ENCODE results near the gene FOLR1.
"Not testable (repeated sequence)": the region's sequence is repeated elsewhere in the genome, so short reads cannot be mapped to it uniquely, and the experiment has no call there.

Gene FOLR1

DNA sequence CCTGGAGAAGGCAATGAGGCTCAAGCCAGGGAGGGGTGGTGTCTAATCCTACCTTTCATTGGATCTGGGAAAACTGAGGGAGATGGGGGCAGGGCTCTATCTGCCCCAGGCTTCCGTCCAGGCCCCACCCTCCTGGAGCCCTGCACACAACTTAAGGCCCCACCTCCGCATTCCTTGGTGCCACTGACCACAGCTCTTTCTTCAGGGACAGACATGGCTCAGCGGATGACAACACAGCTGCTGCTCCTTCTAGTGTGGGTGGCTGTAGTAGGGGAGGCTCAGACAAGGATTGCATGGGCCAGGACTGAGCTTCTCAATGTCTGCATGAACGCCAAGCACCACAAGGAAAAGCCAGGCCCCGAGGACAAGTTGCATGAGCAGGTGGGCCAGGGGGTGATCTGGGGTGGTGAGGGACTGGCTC is at the start of gene FOLR1:
FOLR1 (plus strand) TSS at position 180 of the 421 bp plus-strand sequence; CDS start at position 214, 34 bp downstream.
- no peaks in the 10 kb centered on the region for H3K9me3 Mint-ChIP-seq
- no peaks in the 10 kb centered on the region for H3K36me3 Mint-ChIP-seq (ENCODE audit: low read depth)
- H3K4me1 Mint-ChIP-seq (ENCODE audit: low read depth): no peaks in the 10 kb centered on the region
- no peak within 1 kb of the TSS for H3K27ac Mint-ChIP-seq
- DNase-seq: no peak
- H3K4me3 Mint-ChIP-seq: no peak within 1 kb of the TSS
- H3K27me3 Mint-ChIP-seq: no peaks in the 10 kb centered on the region

DNA sequence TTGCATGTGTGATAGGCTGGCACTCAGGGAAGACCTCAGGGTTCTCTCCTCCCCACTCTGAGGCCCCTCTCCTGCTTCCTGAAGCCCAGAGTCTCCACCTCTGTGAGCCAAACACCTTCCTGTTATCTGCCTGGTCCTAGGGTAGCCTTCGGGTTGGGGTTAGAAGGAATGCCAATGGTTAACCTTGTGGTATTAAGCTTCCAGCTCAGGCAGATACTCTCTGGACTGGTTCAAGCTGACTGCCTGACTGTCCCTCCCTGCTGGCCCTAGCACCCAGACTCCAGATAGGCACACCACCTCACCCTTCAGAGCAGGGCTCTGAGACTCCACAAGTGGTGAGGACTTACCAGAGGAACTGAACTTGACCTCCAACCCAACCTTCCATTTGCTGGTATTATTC is 49.4 kb upstream of the FOLR1 start:
- H3K4me3 Mint-ChIP-seq; H3K9me3 Mint-ChIP-seq; H3K27me3 Mint-ChIP-seq; DNase-seq; H3K36me3 Mint-ChIP-seq (ENCODE audit: low read depth); H3K27ac Mint-ChIP-seq: not testable (repeated sequence)
- peaks cover 23% of the 10 kb centered on the region for H3K4me1 Mint-ChIP-seq (ENCODE audit: low read depth)

DNA sequence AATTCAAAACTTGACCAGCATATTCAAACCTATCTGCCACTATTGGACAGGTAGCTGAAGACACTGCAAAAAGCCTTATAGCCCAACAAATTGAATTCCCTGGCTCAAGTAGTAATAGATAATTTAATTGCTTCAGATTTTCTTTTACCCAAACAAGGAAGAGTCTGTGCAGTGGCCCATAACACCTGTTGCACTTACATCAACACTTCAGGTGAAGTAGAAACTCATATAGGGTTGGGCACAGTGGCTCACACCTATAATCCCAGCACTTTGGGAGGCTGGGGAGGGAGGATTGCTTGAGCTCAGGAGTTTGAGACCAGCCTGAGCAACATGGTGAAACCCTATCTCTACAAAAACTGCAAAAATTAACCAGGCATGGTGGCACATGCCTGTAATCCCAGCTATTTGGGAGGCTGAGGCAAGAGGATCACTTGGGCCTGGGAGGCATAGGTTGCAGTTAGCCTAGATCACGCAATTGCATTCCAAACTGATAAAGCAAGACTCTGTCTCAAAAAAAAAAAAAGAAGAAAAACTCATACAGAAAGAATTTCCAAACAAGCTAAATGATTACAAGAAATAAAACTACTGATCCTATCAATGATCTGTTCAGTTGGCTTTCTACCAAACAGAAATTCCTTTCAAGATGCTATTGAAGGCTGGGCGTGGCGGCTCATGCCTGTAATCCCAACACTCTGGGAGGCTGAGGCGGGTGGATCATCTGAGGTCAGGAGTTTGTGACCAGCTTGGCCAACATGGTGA is 47.0 kb upstream of the FOLR1 start:
- Mint-ChIP-seq H3K27ac (no peak overlapping the region), H3K36me3 (ENCODE audit: low read depth) (no peaks in the 10 kb centered on the region), H3K27me3 (peaks cover 5% of the 10 kb centered on the region), H3K9me3 (no peaks in the 10 kb centered on the region), H3K4me3 (no peak overlapping the region), H3K4me1 (ENCODE audit: low read depth) (peaks cover 22% of the 10 kb centered on the region)
- DNase-seq: no peak

DNA sequence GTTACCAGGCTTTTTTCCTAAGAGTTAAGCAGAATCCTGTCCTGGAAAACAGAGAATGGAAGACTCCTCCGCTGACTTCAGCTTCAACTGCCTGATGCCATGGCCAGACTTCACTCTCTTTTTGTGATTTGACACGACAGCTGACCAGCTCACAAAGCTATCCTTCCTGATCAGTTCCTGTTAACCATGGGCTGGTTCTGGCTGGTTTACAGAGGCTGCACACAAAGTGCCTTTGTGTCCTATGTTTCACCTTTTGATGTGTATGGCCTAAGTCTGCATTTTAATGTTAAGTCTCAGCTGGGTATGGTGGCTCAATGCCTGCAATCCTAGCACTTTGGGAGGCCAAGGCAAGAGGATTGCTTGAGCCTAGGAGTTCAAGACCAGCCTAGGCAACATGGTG is 45.3 kb upstream of the FOLR1 start:
- Mint-ChIP-seq H3K27ac (no peak overlapping the region), H3K9me3 (no peaks in the 10 kb centered on the region), H3K36me3 (ENCODE audit: low read depth) (no peaks in the 10 kb centered on the region), H3K4me1 (ENCODE audit: low read depth) (peaks cover 9% of the 10 kb centered on the region), H3K27me3 (peaks cover 5% of the 10 kb centered on the region), H3K4me3 (no peak overlapping the region)
- no peak for DNase-seq

DNA sequence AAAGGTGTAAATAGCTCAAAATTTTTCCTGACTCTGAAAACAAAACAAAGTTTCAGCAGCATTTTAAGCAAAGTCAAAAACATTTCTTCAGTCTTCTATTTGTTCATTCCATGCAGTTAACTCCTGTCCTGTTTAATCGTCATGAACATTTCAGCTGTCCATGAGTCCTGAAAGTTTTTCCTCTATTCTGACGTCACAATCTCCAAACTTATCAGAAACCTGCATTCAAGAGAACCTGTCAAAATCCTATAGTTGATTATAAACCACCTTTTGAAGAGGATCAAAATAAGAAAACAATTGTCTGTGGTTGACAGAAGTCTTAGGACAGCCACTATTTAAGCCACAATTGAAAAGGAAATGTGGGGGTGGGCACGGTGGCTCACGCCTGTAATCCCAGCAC is 41.1 kb upstream of the FOLR1 start:
- H3K27me3 Mint-ChIP-seq: no peaks in the 10 kb centered on the region
- H3K27ac Mint-ChIP-seq: no peak overlapping the region
- no peaks in the 10 kb centered on the region for H3K36me3 Mint-ChIP-seq (ENCODE audit: low read depth)
- DNase-seq: no peak
- no peaks in the 10 kb centered on the region for H3K4me1 Mint-ChIP-seq (ENCODE audit: low read depth)
- no peak overlapping the region for H3K4me3 Mint-ChIP-seq
- H3K9me3 Mint-ChIP-seq: no peaks in the 10 kb centered on the region

DNA sequence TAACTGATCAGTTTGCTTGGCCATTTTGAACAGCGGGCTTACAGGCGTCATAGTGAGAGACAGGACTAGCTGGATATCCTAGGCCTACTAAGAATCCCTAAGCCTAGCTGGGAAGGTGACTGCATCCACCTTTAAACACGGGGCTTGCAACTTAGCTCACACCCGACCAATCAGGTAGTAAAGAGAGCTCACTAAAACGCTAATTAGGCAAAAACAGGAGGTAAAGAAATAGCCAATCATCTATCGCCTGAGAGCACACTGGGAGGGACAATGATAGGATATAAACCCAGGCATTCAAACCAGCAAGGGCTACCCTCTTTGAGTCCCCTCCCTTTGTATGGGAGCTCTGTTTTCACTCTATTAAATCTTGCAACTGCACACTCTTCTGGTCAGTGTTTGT is 38.1 kb upstream of the FOLR1 start:
- DNase-seq; H3K27me3 Mint-ChIP-seq; H3K9me3 Mint-ChIP-seq; H3K27ac Mint-ChIP-seq; H3K36me3 Mint-ChIP-seq (ENCODE audit: low read depth); H3K4me3 Mint-ChIP-seq; H3K4me1 Mint-ChIP-seq (ENCODE audit: low read depth): not testable (repeated sequence)

DNA sequence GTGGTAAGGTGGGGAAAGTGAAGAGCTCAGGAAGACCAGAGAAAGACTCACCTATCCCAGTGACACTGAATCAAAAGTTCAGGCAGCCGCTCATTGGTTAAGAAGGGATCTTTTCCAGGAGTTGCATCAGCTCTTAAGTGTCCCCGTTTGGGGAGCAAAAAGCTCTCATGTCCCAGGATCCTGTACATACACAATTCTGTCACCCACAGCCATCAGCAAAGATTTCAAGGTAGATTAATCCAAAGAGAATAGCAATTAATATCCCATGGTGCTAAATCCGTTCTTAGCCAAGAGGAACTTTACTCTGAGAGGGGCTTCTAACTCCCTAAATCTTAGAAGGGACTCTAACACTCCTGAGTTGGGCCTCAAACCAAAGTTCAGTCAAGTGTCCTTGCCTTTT is 37.1 kb upstream of the FOLR1 start:
- no peak overlapping the region for H3K27ac Mint-ChIP-seq

DNA sequence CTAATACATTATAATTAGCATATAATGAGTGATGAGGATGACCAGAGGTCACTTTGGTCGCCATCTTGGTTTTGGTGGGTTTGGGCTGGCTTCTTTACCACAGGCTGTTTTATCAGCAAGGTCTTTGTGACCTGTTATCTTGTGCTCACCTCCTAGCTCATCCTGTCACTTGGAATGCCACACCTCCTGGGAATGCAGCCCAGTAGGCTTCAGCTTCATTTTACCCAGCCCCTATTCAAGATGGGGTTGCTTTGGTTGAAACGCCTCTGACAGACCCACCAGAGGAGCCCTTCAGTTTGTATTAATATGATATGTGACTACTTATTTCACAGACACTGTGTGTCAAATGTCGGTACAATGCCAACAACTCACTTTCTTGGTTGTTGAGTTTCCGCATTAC is 36.2 kb upstream of the FOLR1 start:
- Mint-ChIP-seq H3K36me3 (ENCODE audit: low read depth) (no peaks in the 10 kb centered on the region), H3K4me1 (ENCODE audit: low read depth) (no peaks in the 10 kb centered on the region), H3K4me3 (no peak overlapping the region), H3K9me3 (no peaks in the 10 kb centered on the region), H3K27ac (no peak overlapping the region), H3K27me3 (peaks cover 15% of the 10 kb centered on the region)
- no peak for DNase-seq

More for the DNA sequence above, 37.1 kb upstream of the FOLR1 start:
- Mint-ChIP-seq H3K9me3 (no peaks in the 10 kb centered on the region), H3K27me3 (peaks cover 9% of the 10 kb centered on the region), H3K36me3 (ENCODE audit: low read depth) (no peaks in the 10 kb centered on the region), H3K4me1 (ENCODE audit: low read depth) (no peaks in the 10 kb centered on the region), H3K4me3 (no peak overlapping the region)
- no peak for DNase-seq

DNA sequence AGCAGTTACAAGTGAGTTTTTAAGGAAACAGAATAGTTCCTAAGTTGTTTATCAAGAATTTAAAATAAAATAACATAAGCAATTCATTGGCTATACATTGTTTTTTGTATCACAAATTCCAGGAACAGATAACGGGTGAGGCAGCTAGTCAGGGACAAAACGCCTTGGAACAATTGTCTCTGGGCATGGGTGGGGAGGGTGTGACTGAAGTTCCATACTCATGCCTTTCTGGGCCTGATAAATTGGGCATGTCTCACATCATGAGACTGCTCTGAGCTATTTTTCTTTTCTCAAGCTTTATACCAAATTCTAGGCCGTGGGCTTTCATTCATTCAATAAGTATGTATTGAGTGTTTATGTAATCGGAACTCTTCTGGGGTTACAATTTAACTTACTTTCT is 34.8 kb upstream of the FOLR1 start:
- peaks cover 15% of the 10 kb centered on the region for H3K27me3 Mint-ChIP-seq
- H3K27ac Mint-ChIP-seq: no peak overlapping the region
- DNase-seq: no peak
- H3K9me3 Mint-ChIP-seq: no peaks in the 10 kb centered on the region
- H3K4me3 Mint-ChIP-seq: no peak overlapping the region
- no peaks in the 10 kb centered on the region for H3K4me1 Mint-ChIP-seq (ENCODE audit: low read depth)
- H3K36me3 Mint-ChIP-seq (ENCODE audit: low read depth): no peaks in the 10 kb centered on the region

DNA sequence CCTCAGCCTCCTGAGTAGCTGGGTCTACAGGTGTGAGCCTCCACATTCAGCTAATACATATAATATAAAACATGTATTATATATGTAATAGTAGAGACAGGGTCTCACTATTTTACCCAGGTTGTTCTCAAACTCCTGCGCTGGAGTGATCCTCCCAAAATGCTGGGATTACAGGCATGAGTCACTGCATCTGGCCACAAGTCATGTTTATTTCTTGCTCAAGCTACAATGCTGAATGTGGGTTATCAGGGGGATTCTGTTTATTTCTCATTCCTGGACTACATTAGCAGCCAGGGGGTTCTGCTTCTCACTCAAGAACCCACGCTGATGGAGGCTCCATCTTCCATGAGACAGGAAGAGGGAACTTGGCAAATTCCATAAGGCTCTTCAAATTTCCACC is 31.6 kb upstream of the FOLR1 start:
- Mint-ChIP-seq H3K4me3 (no peak overlapping the region), H3K27me3 (peaks cover 15% of the 10 kb centered on the region), H3K4me1 (ENCODE audit: low read depth) (no peaks in the 10 kb centered on the region), H3K27ac (no peak overlapping the region), H3K36me3 (ENCODE audit: low read depth) (no peaks in the 10 kb centered on the region), H3K9me3 (no peaks in the 10 kb centered on the region)
- DNase-seq: no peak

DNA sequence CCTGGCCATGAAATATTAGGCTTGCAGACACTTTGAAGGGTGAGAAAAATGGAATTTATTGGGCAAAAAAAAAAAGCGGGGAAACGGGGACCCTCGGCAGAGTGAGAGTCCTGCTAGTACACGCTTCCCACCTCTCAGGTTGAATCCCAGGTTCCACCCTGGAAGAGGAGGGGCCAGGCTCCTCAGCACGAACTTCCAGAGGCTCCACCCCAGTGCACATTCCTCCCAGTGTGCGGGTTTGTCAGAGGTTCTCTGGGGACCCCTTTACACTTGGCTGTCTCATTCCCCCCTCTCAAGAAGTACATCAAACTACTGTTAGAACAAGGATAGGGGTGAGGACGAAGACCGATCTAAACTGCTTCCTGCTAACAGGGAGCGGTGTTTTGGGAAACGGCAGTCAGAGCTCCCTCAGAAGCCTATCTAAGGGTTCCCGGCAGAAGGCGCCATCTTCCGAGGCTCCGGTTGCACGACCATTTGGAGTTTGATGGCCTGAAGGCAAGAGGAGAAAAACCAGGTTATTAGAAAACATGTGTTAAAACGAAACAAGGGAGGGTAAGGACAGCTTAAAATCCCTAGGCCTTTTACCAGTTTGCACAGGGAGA is 28.9 kb upstream of the FOLR1 start:
- DNase-seq: no peak
- no peak overlapping the region for H3K4me3 Mint-ChIP-seq
- H3K4me1 Mint-ChIP-seq (ENCODE audit: low read depth): no peaks in the 10 kb centered on the region
- H3K36me3 Mint-ChIP-seq (ENCODE audit: low read depth): no peaks in the 10 kb centered on the region
- peaks cover 19% of the 10 kb centered on the region for H3K27me3 Mint-ChIP-seq
- H3K9me3 Mint-ChIP-seq: no peaks in the 10 kb centered on the region
- no peak overlapping the region for H3K27ac Mint-ChIP-seq

DNA sequence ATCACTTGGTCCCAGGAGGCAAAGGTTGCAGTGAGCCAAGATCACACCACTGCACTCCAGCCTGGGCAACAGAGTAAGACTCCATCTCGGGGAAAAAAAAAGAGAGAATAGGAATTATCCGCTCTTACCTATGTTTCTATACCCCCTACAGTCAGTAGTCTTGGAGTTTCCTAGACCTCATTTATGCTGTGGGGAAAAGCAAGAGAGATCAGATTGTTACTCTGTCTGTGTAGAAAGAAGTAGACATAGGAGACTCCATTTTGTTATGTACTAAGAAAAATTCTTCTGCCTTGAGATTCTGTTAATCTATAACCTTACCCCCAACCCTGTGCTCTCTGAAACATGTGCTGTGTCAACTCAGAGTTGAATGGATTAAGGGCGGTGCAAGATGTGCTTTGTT is 27.8 kb upstream of the FOLR1 start:
- H3K9me3 Mint-ChIP-seq; DNase-seq; H3K4me3 Mint-ChIP-seq; H3K4me1 Mint-ChIP-seq (ENCODE audit: low read depth); H3K27ac Mint-ChIP-seq; H3K36me3 Mint-ChIP-seq (ENCODE audit: low read depth): not testable (repeated sequence)
- peaks cover 17% of the 10 kb centered on the region for H3K27me3 Mint-ChIP-seq

DNA sequence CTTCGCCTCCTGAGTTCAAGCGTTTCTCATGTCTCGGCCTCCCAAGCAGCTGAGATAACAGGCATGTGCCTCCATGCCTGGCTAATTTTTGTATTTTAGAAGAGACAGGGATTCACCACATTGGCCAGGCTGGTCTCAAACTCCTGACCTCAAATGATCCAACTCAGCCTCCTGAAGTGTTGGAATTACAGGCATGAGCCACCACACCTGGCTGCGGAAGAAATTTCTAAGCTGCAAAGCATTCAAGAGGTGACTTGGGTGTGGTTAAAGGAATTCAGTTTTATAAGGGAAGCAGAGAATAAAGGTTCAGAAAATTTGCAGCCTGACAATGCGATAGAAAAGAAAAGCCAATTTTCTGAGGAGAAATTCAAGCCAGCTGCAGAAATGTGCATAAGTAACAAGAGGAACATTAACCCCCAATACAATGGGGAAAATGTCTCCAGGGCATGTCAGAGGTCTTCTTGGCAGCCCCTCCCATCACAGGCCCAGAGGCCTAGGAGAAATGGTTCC is 22.8 kb upstream of the FOLR1 start:
- H3K4me3 Mint-ChIP-seq; H3K36me3 Mint-ChIP-seq (ENCODE audit: low read depth); H3K4me1 Mint-ChIP-seq (ENCODE audit: low read depth); H3K9me3 Mint-ChIP-seq; H3K27me3 Mint-ChIP-seq; DNase-seq; H3K27ac Mint-ChIP-seq: not testable (repeated sequence)

DNA sequence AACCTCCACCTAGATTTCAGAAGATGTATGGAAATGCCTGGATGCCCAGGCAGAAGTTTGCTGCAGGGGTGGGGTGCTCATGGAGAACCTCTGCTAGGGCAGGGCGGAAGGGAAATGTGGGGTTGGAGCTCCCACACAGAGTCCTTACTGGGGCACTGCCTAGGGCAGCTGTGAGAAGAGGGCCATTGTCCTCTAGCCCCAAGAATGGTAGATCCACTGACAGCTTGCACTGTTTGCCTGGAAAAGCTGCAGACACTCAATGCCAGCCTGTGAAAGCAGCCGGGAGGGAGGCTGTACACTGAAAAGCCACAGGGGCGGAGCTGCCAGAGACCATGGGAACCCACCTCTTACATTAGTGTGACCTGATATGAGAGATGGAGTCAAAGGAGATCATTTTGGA is 22.2 kb upstream of the FOLR1 start:
- H3K27me3 Mint-ChIP-seq, H3K27ac Mint-ChIP-seq, H3K4me3 Mint-ChIP-seq: not testable (repeated sequence)

DNA sequence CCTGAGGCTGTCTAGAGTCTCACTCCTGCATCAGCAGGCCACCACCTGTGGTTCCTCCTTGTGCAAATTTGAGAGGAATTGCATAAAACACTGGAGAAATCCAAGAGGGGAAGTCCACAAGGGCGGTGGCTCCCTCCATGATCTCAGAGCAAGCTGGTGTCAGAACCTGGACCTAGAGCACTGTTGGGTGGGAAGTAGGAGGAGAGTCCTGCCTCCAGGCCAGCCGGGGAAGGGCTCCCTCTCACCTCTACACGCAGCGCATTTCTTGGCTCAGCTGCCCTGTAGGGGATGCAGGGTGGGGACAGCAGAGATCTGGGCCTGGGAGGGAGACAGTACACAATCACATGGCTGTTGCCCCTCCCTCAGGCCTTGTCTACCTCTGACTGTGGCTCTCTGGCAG is 19.9 kb upstream of the FOLR1 start:
- not testable (repeated sequence) for H3K27me3 Mint-ChIP-seq; DNase-seq; H3K4me1 Mint-ChIP-seq (ENCODE audit: low read depth); H3K27ac Mint-ChIP-seq; H3K4me3 Mint-ChIP-seq; H3K36me3 Mint-ChIP-seq (ENCODE audit: low read depth); H3K9me3 Mint-ChIP-seq

More for the DNA sequence above, 22.2 kb upstream of the FOLR1 start:
- not testable (repeated sequence) for H3K9me3 Mint-ChIP-seq; H3K4me1 Mint-ChIP-seq (ENCODE audit: low read depth); DNase-seq; H3K36me3 Mint-ChIP-seq (ENCODE audit: low read depth)

Data from activated T-cell treated with anti-CD3 and anti-CD28 coated beads, Interleukin-2, amount 50 U/mL, for 24 hours (primary cell).